Prostate gland (tissue), 2 donors: Measurements from ENCODE around the gene RPL41.

Source experiments
- CTCF ChIP-seq, 4 experiments: fragments of 200-600 bp in 2 of 4; fragments of 450-650 bp in 2 of 4; sonication (generic) in 2 of 4; IDR thresholded peaks; 1 replicate in 3 of 4; 2 replicates in 1 of 4; pipeline ENCODE4 v1.5.1; 2016 to 2019; ENCODE audit warnings: antibody characterized with exemption in 4 of 4, mild to moderate bottlenecking in 2 of 4, moderate library complexity in 2 of 4
- POLR2A ChIP-seq: fragments of 450-650 bp; IDR thresholded peaks from one replicate; pipeline ENCODE4 v1.6.1; 2016; ENCODE audit warnings: antibody characterized with exemption, mild to moderate bottlenecking

- TF ChIP-seq POLR2A, result peak; percentile 59
- peak; percentile 45 to 79 (median 62) for TF ChIP-seq CTCF (IDR thresholded peaks at IDR 0.05)
Measured at GRCh38 chr12:56157201-56158028, 41.0 kb downstream of the RPL41 start.
